Activated CD8-positive, alpha-beta memory T cell treated with anti-CD3 and anti-CD28 coated beads, Interleukin-2, amount 10 ng/mL, durations not matched to agents 7 days and 5 days (primary cell): ENCODE results near the gene CREBL2. TPM values are rescaled to one million over a fixed set of nuclear protein-coding genes. Genes with fewer than 3 reads are reported as not detected.
"Not testable (repeated sequence)": the region's sequence is repeated elsewhere in the genome, so short reads cannot be mapped to it uniquely, and the experiment has no call there.

Source experiments
- ATAC-seq: fragments of 150-1000 bp; cut with Tn5 transposase; one replicate; pipeline ENCODE4 v1.10.0; 2021; ENCODE audit warnings: moderate library complexity
- CTCF ChIA-PET: fragments of 350-600 bp; sonication (Branson Sonifier 250); formaldehyde crosslinking; loops from one replicate; lab custom pipeline; 2021; ENCODE audit warnings: antibody characterized with exemption; lab: Charles Lee
- DNase-seq: peaks from one replicate; pipeline ENCODE4 v3.0.0-alpha.2; 2020
- H3K27ac Mint-ChIP-seq: one replicate; pipeline ENCODE4 v1.8.0; 2021; ENCODE audit warnings: mild to moderate bottlenecking, mixed read lengths
- H3K27me3 Mint-ChIP-seq: one replicate; pipeline ENCODE4 v1.8.0; 2021; ENCODE audit warnings: mixed read lengths
- H3K36me3 Mint-ChIP-seq: one replicate; pipeline ENCODE4 v1.8.0; 2021; ENCODE audit warnings: mild to moderate bottlenecking, mixed read lengths
- H3K4me1 Mint-ChIP-seq: one replicate; pipeline ENCODE4 v1.8.0; 2021; ENCODE audit warnings: mixed read lengths
- H3K4me3 Mint-ChIP-seq: one replicate; pipeline ENCODE4 v1.8.0; 2021; ENCODE audit warnings: mild to moderate bottlenecking, moderate library complexity, mixed read lengths
- H3K9me3 Mint-ChIP-seq: one replicate; pipeline ENCODE4 v1.8.0; 2022; ENCODE audit warnings: low read depth, mixed read lengths
- total RNA-seq, 2 experiments: library from RNA; stranded (reverse); gene quantifications; one replicate each; pipeline ENCODE4 v1.2.3, GENCODE V29; 2021

CREBL2 gene
- total RNA-seq, 2 experiments from 2014 or later: 16.3 to 20.5 TPM

DNA sequence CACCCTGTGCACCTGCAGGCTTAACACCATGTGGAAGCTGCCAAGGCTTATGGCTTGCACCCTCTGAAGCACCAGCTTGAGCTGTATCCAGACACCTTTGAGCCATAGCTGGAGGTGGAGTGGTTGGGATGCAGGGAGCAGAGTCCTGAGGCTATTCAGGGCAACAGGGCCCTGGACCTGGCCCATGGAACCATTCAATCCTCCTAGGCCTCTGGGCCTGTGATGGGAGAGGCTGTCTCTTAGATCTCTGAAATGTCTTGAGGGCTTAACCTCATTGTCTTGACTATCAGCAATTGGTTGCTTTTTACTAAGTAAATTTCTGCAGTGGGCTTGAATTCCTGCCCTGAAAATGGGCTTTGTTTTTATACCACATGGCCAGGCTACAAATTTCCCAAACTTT, 36.6 kb downstream of the CREBL2 start:
- CTCF ChIA-PET: no interaction called here
- no peak for ATAC-seq
- peaks cover 18% of the 10 kb centered on the region for H3K4me1 Mint-ChIP-seq
- no peaks in the 10 kb centered on the region for H3K27me3 Mint-ChIP-seq
- no peak overlapping the region for H3K27ac Mint-ChIP-seq
- no peak for DNase-seq
- no peak overlapping the region for H3K4me3 Mint-ChIP-seq
- H3K9me3 Mint-ChIP-seq: peaks cover 33% of the 10 kb centered on the region
- H3K36me3 Mint-ChIP-seq: peaks cover 67% of the 10 kb centered on the region

DNA sequence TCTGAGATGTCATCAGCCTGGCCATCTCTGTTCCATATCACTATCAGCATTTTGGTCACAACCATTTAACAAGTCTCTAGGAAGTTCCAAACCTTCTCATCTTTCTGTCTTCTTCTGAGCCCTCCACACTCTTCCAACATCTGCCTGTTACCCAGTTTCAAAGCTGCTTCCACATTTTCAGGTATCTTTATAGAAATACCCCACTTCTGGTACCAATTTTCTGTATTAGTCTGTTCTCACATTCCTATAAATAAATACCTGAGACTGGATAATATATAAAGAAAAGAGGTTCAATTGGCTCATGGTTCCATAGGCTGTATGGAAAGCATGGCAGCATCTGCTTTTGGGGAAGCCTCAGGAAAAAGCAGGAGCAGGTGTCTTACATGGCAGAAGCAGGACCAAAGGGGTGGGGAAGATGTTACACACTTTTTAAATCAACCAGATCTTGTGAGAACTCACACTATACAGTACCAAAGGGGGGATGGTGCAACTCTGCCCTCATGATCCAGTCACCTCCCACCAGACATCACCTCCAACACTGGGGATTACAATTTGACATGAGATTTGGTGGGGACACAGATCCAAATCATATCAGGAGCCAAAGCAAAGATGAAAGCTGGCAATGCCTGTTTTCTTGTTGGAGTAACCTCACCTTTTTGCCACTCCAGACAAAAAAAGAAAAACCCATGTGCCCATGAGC, 37.4 kb downstream of the CREBL2 start:
- CTCF ChIA-PET: interaction anchor here (1.0 to 1.3 kb wide), 2 partner anchors 17 to 88 kb away, joined by 3 to 5 read pairs; no protein-coding TSS in a partner anchor
- Mint-ChIP-seq H3K4me3 (no peak overlapping the region), H3K27me3 (no peaks in the 10 kb centered on the region), H3K27ac (no peak overlapping the region), H3K4me1 (peaks cover 18% of the 10 kb centered on the region), H3K36me3 (peaks cover 66% of the 10 kb centered on the region), H3K9me3 (peaks cover 33% of the 10 kb centered on the region)
- ATAC-seq (no peak), DNase-seq (no peak)

DNA sequence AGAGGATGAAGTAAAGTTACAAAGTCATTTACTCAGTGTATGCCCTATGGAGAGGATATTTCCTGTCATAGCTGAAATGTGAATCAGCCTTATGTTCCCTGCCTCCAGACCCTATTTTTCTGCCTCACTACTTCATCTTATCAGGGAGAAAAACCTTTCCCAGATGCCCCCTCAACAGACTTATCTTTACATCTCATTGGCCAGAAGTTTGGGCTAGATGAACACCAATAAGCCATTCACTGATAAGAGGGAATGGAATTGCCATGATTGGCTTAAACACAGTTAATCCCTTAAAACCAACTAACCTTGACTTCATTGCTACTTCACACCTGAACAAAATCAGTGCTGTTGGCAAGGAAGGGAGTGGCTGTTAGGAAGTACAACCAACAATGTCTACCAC, 40.1 kb downstream of the CREBL2 start:
- H3K36me3 Mint-ChIP-seq: peaks cover 53% of the 10 kb centered on the region
- H3K9me3 Mint-ChIP-seq: peaks cover 33% of the 10 kb centered on the region
- DNase-seq: no peak
- CTCF ChIA-PET: interaction anchor here (1.1 kb wide), 1 partner anchor 8 kb away, joined by 3 read pairs; no protein-coding TSS in a partner anchor
- no peak overlapping the region for H3K4me3 Mint-ChIP-seq
- no peaks in the 10 kb centered on the region for H3K27me3 Mint-ChIP-seq
- H3K27ac Mint-ChIP-seq: no peak overlapping the region
- peaks cover 11% of the 10 kb centered on the region for H3K4me1 Mint-ChIP-seq
- ATAC-seq: no peak

DNA sequence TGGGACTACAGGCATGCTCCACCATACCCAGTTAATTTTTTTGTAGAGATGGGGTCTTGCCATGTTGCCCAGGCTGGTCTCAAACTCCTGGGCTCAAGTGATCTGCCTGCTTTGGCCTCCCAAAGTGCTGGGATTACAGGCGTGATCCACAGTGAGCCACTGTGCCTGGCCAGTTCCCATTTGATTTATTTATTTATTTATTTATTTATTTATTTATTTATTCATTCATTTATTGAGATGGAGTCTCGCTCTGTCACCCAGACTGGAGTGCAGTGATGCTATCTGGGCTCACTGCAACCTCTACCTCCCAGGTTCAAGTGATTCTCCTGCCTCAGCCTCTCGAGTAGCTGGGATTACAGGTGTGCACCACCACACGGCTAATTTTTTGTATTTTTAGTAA, 41.0 kb downstream of the CREBL2 start:
- not testable (repeated sequence) for DNase-seq, H3K4me3 Mint-ChIP-seq, ATAC-seq, H3K4me1 Mint-ChIP-seq, H3K27me3 Mint-ChIP-seq, H3K27ac Mint-ChIP-seq
- CTCF ChIA-PET: interaction anchor here (1.1 kb wide), 1 partner anchor 9 kb away, joined by 3 read pairs; no protein-coding TSS in a partner anchor
- H3K36me3 Mint-ChIP-seq: peaks cover 44% of the 10 kb centered on the region
- peaks cover 25% of the 10 kb centered on the region for H3K9me3 Mint-ChIP-seq

DNA sequence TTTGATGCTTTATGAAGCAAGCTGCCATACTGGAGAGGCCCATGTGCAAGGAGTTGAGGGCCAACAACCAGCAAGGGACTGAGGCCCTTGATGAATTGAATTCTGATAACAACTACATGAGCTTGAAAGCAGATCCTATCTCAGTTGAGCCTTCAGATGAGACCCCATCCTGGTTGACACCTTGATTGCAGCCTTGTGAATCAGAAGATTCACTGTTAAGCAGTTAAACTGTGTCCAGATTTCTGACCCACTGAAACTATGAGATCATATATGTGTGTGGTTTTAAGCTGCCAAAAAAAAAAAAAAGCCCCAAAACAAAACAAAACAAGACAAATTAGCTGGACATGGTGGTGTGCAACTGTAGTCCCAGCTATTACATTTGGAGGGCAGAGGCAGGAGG, 42.2 kb downstream of the CREBL2 start:
- H3K9me3 Mint-ChIP-seq: peaks cover 19% of the 10 kb centered on the region
- CTCF ChIA-PET: interaction anchor here (1.0 to 3.6 kb wide), 3 partner anchors 9 to 278 kb away, joined by 3 to 15 read pairs (median 5); no protein-coding TSS in a partner anchor
- peaks cover 32% of the 10 kb centered on the region for H3K36me3 Mint-ChIP-seq
- peaks cover 10% of the 10 kb centered on the region for H3K4me1 Mint-ChIP-seq
- H3K27ac Mint-ChIP-seq: no peak overlapping the region
- ATAC-seq (no peak), DNase-seq (no peak)
- no peaks in the 10 kb centered on the region for H3K27me3 Mint-ChIP-seq
- H3K4me3 Mint-ChIP-seq: no peak overlapping the region

DNA sequence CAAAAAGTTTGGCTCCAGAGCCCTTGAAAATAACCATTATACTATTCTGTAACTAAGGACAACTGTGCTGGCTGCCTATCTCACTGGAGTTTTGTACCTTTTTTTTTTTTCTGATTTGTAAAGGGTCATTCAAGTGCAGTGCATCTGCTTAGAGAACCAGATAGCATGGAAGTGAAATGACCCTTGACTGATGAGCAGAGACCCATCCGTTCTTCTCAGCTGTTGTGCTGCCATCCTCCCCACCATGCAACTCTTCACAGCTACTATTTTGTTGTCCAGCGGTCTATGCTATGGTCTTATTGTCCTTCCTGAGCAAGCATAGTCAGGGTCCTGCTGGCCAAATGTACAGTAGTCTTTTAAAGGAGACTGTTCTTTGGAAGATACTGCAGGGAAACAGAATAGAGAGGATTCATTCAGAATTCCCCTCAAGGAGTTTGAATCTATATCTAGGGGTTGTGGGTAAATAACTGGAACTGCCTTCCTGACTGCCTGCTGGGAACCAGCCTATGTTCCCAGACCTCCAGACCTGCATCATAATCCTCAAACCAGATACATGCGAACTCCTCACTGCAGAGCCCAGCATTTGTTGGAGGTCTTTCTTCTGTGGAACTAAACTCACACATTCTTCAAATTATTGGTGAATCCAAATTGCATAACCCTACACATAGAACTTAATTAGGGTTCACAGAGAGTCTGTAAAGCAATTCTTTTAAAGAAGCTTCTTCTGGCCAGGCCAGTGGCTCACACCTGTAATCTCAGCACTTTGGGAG, 43.2 kb downstream of the CREBL2 start:
- CTCF ChIA-PET: interaction anchor here (0.7 to 3.6 kb wide), 16 partner anchors 9 to 279 kb away, joined by 3 to 15 read pairs (median 4); no protein-coding TSS in a partner anchor
- ATAC-seq: no peak
- peaks cover 10% of the 10 kb centered on the region for H3K4me1 Mint-ChIP-seq
- H3K27ac Mint-ChIP-seq: no peak overlapping the region
- H3K9me3 Mint-ChIP-seq: peaks cover 13% of the 10 kb centered on the region
- H3K27me3 Mint-ChIP-seq: no peaks in the 10 kb centered on the region
- no peak for DNase-seq
- H3K36me3 Mint-ChIP-seq: peaks cover 24% of the 10 kb centered on the region
- no peak overlapping the region for H3K4me3 Mint-ChIP-seq

DNA sequence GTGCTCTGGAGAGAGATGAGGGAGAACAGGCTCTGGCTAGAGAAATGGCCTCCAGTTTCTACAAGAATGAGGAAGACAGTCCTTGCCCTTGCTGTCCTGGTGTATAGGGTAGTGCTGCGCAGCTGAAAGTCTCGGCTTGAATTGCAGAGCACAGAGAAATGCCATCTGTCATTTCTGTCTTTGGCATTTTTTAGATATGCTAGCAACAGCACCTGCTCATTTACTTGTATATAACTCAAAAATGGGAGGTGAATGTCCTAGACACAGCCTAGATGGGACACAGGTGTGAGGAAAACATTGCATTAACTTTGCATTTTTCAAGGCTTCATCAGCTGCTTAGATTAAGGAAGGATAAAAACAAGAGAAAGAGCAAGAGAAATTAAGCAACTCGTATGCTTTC, 48.5 kb downstream of the CREBL2 start:
- H3K36me3 Mint-ChIP-seq: peaks cover 10% of the 10 kb centered on the region
- no peak overlapping the region for H3K27ac Mint-ChIP-seq
- no peaks in the 10 kb centered on the region for H3K27me3 Mint-ChIP-seq
- no peak for DNase-seq
- peaks cover 7% of the 10 kb centered on the region for H3K4me1 Mint-ChIP-seq
- no peak for ATAC-seq
- CTCF ChIA-PET: interaction anchor here (1.3 kb wide), 1 partner anchor 15 kb away, joined by 3 read pairs; no protein-coding TSS in a partner anchor
- H3K9me3 Mint-ChIP-seq: no peaks in the 10 kb centered on the region
- H3K4me3 Mint-ChIP-seq: no peak overlapping the region

DNA sequence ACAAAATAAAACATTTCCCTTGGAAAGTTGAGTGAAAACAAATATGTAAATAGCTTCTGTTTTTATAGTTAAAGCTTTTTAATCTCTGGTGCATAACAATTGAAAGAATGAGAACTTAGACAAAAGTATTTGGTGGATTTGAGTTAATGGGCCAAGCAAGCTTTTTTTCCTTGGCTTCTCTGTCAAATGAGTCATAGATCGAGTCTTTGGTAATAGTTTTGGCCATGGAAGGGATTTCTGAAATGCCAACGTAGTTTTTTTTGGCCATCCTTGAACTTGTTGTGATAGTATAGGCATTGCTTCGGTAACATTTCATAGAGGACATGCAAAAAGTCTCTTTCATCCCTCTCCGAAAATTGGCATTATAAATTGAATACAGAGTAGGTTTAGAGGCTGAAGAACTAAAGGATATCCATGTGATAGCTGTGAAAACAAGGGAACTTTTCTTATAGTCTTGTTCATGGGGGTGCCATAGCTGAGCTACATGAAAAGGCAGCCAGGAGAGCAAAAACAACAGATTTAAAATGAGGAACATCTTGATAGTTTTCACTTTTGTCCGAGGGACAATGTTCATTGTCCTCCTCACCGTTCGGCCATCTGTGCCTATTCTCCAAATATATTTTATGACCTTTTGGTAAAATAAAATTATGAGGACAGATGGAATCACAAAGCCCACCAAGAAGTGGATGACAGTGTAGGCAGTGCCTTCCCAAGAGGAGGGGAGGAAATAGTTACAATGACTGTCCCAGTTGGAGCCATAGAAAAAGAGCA, 49.6 kb downstream of the CREBL2 start:
- no peaks in the 10 kb centered on the region for H3K27me3 Mint-ChIP-seq
- no peak for DNase-seq
- CTCF ChIA-PET: no interaction called here
- no peaks in the 10 kb centered on the region for H3K4me1 Mint-ChIP-seq
- peaks cover 10% of the 10 kb centered on the region for H3K36me3 Mint-ChIP-seq
- no peak for ATAC-seq
- H3K27ac Mint-ChIP-seq: no peak overlapping the region
- H3K4me3 Mint-ChIP-seq: no peak overlapping the region
- H3K9me3 Mint-ChIP-seq: no peaks in the 10 kb centered on the region

DNA sequence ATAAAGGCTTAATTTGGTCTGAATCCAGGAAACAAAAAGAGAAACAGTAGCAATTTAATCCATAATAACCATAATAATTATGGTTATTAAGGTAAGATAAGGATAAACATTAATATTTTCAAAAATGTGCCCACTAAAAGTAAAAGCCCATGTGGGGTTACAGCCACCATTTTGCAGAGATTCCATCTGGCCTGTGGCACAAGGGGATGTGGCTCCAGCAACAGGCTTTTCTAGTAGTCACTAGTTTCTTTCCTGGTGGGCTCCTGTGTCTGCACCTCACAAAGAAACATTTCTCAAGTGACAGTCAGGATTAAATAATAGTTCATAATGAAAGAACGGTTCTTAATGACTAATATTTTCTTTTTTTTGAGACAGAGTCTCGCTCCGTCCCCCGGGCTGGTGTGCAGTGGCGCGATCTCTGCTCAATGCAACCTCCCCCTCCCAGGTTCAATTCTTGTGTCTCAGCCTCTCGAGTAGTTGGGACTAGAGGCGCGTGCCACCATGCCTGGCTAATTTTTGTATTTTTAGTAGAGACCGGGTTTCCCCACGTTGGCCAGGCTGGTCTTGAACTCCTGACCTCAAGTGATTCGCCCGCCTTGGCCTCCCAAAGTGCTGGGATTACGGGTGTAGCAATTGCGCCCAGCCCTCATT, 52.1 kb downstream of the CREBL2 start:
- CTCF ChIA-PET: interaction anchor here (0.6 to 2.4 kb wide), 5 partner anchors 8 to 302 kb away, joined by 3 to 6 read pairs (median 3); no protein-coding TSS in a partner anchor
- Mint-ChIP-seq H3K4me1 (no peaks in the 10 kb centered on the region), H3K9me3 (no peaks in the 10 kb centered on the region), H3K27ac (no peak overlapping the region), H3K36me3 (peaks cover 10% of the 10 kb centered on the region), H3K4me3 (no peak overlapping the region), H3K27me3 (no peaks in the 10 kb centered on the region)
- ATAC-seq: no peak
- DNase-seq: no peak

DNA sequence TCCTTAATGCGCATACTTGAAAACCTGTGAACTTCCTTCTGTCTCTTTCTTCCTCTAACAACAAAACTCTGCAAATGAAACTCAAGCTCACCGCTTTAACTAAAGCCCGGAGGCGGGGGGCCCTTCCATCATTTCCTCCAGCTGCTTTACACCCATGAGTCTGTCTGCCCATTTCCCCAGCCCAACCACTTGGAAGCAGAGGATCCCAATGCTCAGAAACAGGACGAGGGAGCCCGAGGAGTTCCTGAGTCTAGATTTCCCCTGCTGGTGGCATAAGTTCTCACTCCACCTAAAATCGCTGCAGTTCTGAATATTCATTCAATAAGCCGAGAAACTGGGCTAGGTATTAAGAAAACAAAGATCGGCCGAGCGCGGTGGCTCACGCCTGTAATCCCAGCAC, 53.5 kb downstream of the CREBL2 start:
- DNase-seq (no peak), ATAC-seq (no peak)
- CTCF ChIA-PET: interaction anchor here (1.3 kb wide), 1 partner anchor 8 kb away, joined by 3 read pairs; no protein-coding TSS in a partner anchor
- H3K4me3 Mint-ChIP-seq: no peak overlapping the region
- no peaks in the 10 kb centered on the region for H3K9me3 Mint-ChIP-seq
- no peaks in the 10 kb centered on the region for H3K27me3 Mint-ChIP-seq
- H3K27ac Mint-ChIP-seq: no peak overlapping the region
- H3K4me1 Mint-ChIP-seq: no peaks in the 10 kb centered on the region
- peaks cover 14% of the 10 kb centered on the region for H3K36me3 Mint-ChIP-seq

DNA sequence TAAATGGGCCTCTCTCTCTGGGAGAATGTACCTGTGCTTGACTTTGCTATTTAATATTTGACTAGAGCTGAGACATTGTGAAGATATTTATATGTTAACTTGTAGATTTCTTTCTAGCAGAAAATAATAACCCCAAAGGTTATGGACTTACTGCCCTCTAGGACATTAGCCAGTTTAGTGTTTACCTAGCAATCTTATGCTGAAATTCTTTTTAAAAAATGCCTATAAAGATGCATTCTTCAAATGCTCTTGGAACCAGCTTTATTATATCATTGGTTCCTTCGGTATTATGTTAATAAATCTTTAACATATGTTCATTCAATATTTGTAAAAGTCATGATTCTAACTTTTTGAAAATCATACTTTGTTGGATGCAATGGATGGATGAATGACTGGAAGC, 56.3 kb downstream of the CREBL2 start:
- Mint-ChIP-seq H3K36me3 (peaks cover 8% of the 10 kb centered on the region), H3K9me3 (no peaks in the 10 kb centered on the region), H3K27ac (no peak overlapping the region), H3K27me3 (no peaks in the 10 kb centered on the region), H3K4me1 (peaks cover 18% of the 10 kb centered on the region), H3K4me3 (no peak overlapping the region)
- no peak for DNase-seq
- CTCF ChIA-PET: interaction anchor here (0.7 to 1.4 kb wide), 3 partner anchors 13 to 235 kb away, joined by 3 to 4 read pairs (median 3); no protein-coding TSS in a partner anchor
- ATAC-seq: no peak

DNA sequence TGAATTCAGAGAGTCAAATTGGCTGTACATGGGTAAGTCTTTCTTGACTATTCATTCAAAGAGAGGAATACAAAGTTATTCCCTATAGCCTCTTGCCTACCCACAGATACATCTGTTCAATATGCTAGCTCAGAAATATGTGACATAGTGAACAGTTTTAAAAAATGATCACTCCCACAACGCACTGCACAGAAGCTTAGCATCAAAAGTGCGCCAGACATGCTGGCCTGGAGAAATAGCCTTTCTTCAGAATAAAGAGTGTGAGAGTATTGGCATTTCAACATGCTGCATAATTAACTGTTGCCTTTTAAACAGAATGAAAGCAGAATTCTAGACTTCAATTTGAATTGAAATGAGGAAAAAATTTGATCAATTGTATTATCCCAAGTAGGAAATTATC, 57.3 kb downstream of the CREBL2 start:
- DNase-seq (no peak), ATAC-seq (no peak)
- Mint-ChIP-seq H3K9me3 (no peaks in the 10 kb centered on the region), H3K36me3 (peaks cover 13% of the 10 kb centered on the region), H3K4me3 (no peak overlapping the region), H3K27me3 (no peaks in the 10 kb centered on the region), H3K4me1 (peaks cover 26% of the 10 kb centered on the region), H3K27ac (no peak overlapping the region)
- CTCF ChIA-PET: no interaction called here
